Left lung (tissue), 10 donors: ENCODE results near the gene SLC35G2. TPM values are rescaled to one million over a fixed set of nuclear protein-coding genes. Genes with fewer than 3 reads are reported as not detected.
"Not testable (repeated sequence)": the region's sequence is repeated elsewhere in the genome, so short reads cannot be mapped to it uniquely, and the experiment has no call there.

ENCODE experiments used
- ATAC-seq: fragments of 200-7000 bp; cut with Tn5 transposase; one replicate; pipeline ENCODE4 v1.9.1; 2020; ENCODE audit warnings: moderate library complexity
- DNase-seq, 4 donors: peaks; one replicate each; pipeline ENCODE4 v3.0.0-alpha.2; 2013 to 2020
- H3K27ac ChIP-seq, 2 donors: fragments of 200-600 bp; sonication (generic) in 1 of 2; one replicate each; pipeline versions ENCODE4 v1.5.0 to v1.8.0; 2020 to 2021
- H3K27me3 ChIP-seq, 2 donors: fragments of 200-600 bp; sonication (generic) in 1 of 2; one replicate each; pipeline versions ENCODE4 v1.5.0 to v1.8.0; 2020 to 2021
- H3K36me3 ChIP-seq, 2 donors: fragments of 200-600 bp; sonication (generic) in 1 of 2; one replicate each; pipeline versions ENCODE4 v1.5.0 to v1.8.0; 2020 to 2021
- H3K4me1 ChIP-seq, 2 donors: fragments of 200-600 bp; one replicate each; pipeline ENCODE4 v1.8.0; 2021
- H3K4me3 ChIP-seq, 2 donors: fragments of 200-600 bp; sonication (generic) in 1 of 2; one replicate each; pipeline versions ENCODE4 v1.5.0 to v1.8.0; 2020 to 2021; ENCODE audit warnings: mild to moderate bottlenecking in 1 of 2
- H3K9me3 ChIP-seq, 2 donors: fragments of 200-600 bp; sonication (generic) in 1 of 2; one replicate each; pipeline versions ENCODE4 v1.5.0 to v1.8.0; 2020 to 2021
- intact Hi-C, 2 donors: fragments of 100-400 bp; cut with DNase I; formaldehyde crosslinking; loops; one replicate each; pipeline versions ENCODE4 v1.11.2 to v1.14.2; 2022
- polyA plus RNA-seq, 6 donors: library from polyadenylated mRNA; unstranded; fragments of 120-200 nt; gene quantifications; one replicate each; pipeline ENCODE4 v1.2.1, GENCODE V29; 2013; ENCODE audit not compliant: insufficient read length in 6 of 6
- total RNA-seq, 2 donors: library from RNA; stranded (reverse); fragmentation: NEBNext Ultra II Directional; extraction: Animal tissue kit (Norgen Biotek cat#: 25700); gene quantifications; one replicate each; pipeline ENCODE4 v1.2.1, GENCODE V29; 2021
- TF ChIP-seq, protein P1 (sequence below), 2 donors: fragments of 200-600 bp; sonication (generic) in 1 of 2; IDR thresholded peaks; one replicate each; pipeline versions ENCODE4 v1.5.0 to v1.8.0; 2021; ENCODE audit warnings: antibody characterized with exemption in 2 of 2
- donor health status: DM: no; HTN: yes; CAD: no.
- donor health status: DM: no; HTN: no; CAD: no.

SLC35G2 gene
- total and polyA plus RNA-seq, 8 donors, result 4.1 to 5.9 (median 4.9) TPM

DNA sequence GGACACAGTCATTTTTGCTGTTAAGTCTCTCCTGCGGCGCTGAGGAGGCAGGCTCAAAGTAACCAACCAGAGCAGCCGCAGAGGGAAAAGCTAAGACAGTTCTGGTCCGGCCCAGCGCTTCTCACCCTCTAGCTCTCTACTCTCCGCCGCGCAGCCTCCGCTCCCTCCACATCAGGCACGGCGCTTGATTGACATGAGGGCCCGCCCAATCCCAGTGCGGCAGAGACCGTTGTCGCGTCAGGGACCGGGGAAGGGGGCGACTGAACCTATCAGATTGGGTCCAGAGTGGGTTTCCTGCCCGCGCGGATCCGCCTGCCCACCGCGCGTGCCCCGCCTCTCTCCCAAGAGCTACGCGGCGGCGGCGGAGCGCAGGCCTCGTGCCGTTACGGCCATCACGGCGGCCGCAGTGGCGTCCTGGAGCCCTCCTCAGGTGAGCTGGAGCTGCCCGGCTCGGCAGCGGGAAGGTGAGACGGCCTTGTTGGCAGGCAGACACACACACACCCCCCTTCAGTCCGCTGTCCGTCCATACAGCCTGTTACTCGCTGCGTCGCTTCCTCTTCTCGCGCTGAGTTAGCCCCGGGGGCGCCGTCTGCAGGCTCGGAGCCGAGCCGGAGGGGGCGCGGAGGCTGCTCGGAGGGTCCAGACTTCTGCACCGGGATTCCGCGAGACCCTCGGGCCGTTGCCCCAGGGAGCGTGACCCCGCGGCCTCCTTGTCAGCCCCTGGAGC is 43.1 kb downstream of the SLC35G2 start, which contains the start of gene NCK1:
Gene NCK1, plus strand, starts transcription at position 319 of the 727 bp plus-strand sequence. CDS start 65,794 bp downstream, outside the sequence.
- Histone ChIP-seq H3K27ac (peak within 1 kb of the TSS; percentile 96 to 98), H3K4me3 (peak within 1 kb of the TSS; percentile 86 to 90), H3K4me1 (peaks cover 0 to 38% of the 10 kb centered on the region in 2 donors), H3K27me3 (no peaks in the 10 kb centered on the region), H3K36me3 (no peaks in the 10 kb centered on the region), H3K9me3 (no peaks in the 10 kb centered on the region)
- peak; percentile 97 to 99 (median 98) for DNase-seq
- ATAC-seq, result peak; percentile 98
- TF ChIP-seq, protein P1, sequence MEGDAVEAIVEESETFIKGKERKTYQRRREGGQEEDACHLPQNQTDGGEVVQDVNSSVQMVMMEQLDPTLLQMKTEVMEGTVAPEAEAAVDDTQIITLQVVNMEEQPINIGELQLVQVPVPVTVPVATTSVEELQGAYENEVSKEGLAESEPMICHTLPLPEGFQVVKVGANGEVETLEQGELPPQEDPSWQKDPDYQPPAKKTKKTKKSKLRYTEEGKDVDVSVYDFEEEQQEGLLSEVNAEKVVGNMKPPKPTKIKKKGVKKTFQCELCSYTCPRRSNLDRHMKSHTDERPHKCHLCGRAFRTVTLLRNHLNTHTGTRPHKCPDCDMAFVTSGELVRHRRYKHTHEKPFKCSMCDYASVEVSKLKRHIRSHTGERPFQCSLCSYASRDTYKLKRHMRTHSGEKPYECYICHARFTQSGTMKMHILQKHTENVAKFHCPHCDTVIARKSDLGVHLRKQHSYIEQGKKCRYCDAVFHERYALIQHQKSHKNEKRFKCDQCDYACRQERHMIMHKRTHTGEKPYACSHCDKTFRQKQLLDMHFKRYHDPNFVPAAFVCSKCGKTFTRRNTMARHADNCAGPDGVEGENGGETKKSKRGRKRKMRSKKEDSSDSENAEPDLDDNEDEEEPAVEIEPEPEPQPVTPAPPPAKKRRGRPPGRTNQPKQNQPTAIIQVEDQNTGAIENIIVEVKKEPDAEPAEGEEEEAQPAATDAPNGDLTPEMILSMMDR (IDR thresholded peaks at IDR 0.05), result no peak
- intact Hi-C loops, result no loop called here

DNA sequence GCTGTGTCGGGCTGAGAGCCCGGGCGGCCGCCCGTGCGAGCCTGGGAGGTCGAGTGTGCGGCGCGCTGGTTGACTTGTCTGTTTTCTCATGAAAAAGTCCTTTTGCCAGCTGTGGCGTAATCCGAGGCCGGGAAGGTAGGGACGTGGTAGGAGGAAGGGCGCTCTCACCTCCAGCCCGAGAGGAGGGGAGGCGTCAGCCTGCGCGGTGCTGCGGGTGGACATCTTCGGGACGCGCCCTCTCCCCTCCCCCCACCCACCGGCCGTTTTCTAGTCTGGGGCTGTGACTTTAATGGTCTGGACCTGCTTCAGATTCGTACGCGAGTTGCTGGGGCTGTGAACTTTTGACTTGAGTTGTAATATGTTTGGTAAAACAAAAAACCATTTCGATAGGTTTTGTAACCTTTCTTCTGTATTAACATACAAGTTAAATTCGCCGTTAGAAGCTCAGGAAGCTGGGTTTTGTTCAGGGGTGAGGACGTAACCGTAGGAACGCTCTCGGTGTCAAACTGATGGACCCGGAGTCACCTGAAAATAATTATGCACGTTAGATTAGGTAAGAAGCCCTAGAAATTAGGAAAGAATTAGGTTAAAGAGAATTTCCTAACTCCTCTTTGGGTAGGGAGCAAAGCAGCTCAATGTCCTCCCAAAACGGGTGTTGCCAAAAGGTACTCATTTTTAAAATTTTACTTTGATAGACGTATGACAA is 43.8 kb downstream of the SLC35G2 start:
- no peaks in the 10 kb centered on the region for H3K9me3 ChIP-seq
- H3K36me3 ChIP-seq, result peaks cover 0 to under 1% of the 10 kb centered on the region in 2 donors
- H3K27me3 ChIP-seq, result no peaks in the 10 kb centered on the region
- H3K4me1 ChIP-seq, result peaks cover 0 to 36% of the 10 kb centered on the region in 2 donors
- peak overlapping the region; percentile 96 to 98 for H3K27ac ChIP-seq
- peak overlapping the region; percentile 86 to 90 for H3K4me3 ChIP-seq
- peak; percentile 75 for ATAC-seq
- intact Hi-C loops, result no loop called here
- TF ChIP-seq, protein P1 (IDR thresholded peaks at IDR 0.05), result no peak
- DNase-seq, result peak; percentile 53 to 87 (median 70)

DNA sequence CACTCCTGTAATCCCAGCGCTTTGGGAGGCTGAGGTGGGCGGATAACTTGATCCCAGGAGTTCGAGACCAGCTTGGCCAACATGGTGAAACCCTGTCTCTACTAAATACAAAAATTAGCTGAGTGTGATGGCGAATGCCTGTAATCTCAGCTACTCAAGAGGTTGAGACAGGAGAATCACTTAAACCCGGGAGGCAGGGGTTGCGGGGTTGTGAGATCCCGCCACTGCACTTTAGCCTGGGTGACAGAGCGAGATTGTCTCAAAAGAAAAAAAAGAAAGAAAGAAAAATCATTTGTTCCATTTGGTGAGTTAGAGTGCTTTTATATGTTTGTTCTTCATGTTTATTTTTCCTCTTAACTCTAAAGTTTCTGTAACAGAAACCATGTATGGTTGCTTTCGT is 50.4 kb downstream of the SLC35G2 start:
- intact Hi-C loops, result no loop called here
- no peak for ATAC-seq
- H3K9me3 ChIP-seq, result no peaks in the 10 kb centered on the region

DNA sequence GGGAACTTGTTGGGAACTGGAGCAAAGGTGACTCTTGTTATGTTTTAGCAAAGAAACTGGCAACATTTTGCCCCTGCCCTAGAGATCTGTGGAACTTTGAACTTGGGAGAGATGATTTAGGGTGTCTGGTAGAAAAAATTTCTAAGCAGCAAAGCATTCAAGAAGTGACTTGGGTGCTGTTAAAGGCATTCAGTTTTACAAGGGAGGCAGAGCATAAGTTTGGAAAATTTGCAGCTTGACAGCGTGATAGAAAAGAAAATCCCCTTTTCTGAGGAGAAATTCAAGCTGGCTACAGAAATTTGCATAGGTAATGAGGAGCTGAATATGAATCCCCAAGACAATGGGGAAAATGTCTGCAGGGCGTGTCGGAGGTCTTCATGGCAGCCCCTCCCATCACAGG is 53.3 kb downstream of the SLC35G2 start:
- peaks cover 0 to 36% of the 10 kb centered on the region in 2 donors for H3K36me3 ChIP-seq
- H3K27ac ChIP-seq, H3K4me3 ChIP-seq, H3K9me3 ChIP-seq, H3K27me3 ChIP-seq, ATAC-seq, DNase-seq, intact Hi-C loops, H3K4me1 ChIP-seq: not testable (repeated sequence)

More for the DNA sequence above, 50.4 kb downstream of the SLC35G2 start:
- TF ChIP-seq, protein P1 (IDR thresholded peaks at IDR 0.05), result no peak
- Histone ChIP-seq H3K4me1 (no peaks in the 10 kb centered on the region), H3K27ac (no peak overlapping the region), H3K4me3 (no peak overlapping the region), H3K36me3 (peaks cover 0 to 36% of the 10 kb centered on the region in 2 donors), H3K27me3 (no peaks in the 10 kb centered on the region)
- no peak for DNase-seq

DNA sequence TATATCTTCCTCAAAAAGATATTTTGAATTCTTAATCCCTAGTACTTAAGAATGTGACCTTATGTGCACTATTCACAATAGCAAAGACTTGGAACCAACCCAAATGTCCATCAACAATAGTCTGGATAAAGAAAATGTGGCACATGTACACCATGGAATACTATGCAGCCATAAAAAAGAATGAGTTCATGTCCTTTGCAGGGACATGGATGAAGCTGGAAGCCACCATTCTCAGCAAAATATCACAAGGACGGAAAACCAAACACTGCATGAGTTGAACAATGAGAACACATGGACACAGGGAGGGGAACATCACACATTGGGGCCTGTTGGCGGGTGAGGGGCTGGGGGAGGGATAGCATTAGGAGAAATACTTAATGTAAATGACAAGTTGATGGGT is 60.6 kb downstream of the SLC35G2 start:
- intact Hi-C loops, DNase-seq, ATAC-seq, H3K36me3 ChIP-seq, H3K27ac ChIP-seq, H3K4me3 ChIP-seq, H3K9me3 ChIP-seq, H3K27me3 ChIP-seq: not testable (repeated sequence)
- H3K4me1 ChIP-seq, result peaks cover 0 to 26% of the 10 kb centered on the region in 2 donors

DNA sequence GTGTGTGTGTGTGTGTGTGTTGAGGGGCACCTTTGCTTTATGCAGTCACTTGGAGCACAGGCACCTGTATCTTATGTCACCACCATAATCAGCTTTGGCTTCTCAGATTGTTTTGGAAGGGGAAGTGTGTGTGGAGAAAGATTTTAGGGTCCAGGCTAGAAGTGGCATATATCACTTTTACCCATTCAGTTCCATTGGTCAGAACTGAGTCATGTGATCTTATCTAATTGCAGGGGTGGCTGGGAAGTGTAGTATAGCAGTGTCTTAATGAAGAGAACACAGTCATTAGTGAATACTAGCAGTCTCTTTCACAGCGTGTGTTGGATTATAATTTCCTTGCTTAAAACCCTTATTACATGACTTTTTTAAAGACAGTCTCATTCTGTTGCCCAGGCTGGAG is 63.6 kb downstream of the SLC35G2 start:
- peak; percentile 42 for ATAC-seq
- Histone ChIP-seq H3K27ac (no peak overlapping the region), H3K4me3 (no peak overlapping the region), H3K27me3 (no peaks in the 10 kb centered on the region), H3K4me1 (peaks cover 0 to 46% of the 10 kb centered on the region in 2 donors), H3K9me3 (no peaks in the 10 kb centered on the region), H3K36me3 (no peaks in the 10 kb centered on the region)
- TF ChIP-seq, protein P1 (IDR thresholded peaks at IDR 0.05), result no peak
- DNase-seq, result no peak
- intact Hi-C loops, result no loop called here
